HepG2 (cell line): ENCODE measurements around the gene ABCA4. TPM values are rescaled to one million over a fixed set of nuclear protein-coding genes. Genes with fewer than 3 reads are reported as not detected.

Experiments used
- ATAC-seq: fragments of 200-7000 bp; cut with Tn5 transposase; 3 replicates; pipeline ENCODE4 v1.9.1; 2020; ENCODE audit warnings: mild to moderate bottlenecking, moderate library complexity
- BruUV-seq: library from RNA; stranded (reverse); fragments of 400-500 nt; replicated peaks from 2 replicates; lab custom pipeline; 2021; lab: Mats Ljungman, UMichigan
- CTCF ChIA-PET: fragments of 300-600 bp; formaldehyde crosslinking; extraction: SDS; loops from one replicate; lab custom pipeline; 2021; ENCODE audit warnings: low total read pairs, inconsistent platforms, low intra/inter-chr PET ratio; lab: Yijun Ruan, JAX
- POLR2A ChIA-PET: fragments of 350-600 bp; sonication (Branson Sonifier 250); formaldehyde crosslinking; loops from one replicate; lab custom pipeline; 2020; ENCODE audit warnings: antibody characterized with exemption, inconsistent platforms; lab: Yijun Ruan, JAX
- DNase-seq: peaks from one replicate; pipeline ENCODE4 v3.0.0-alpha.2; 2015; ENCODE audit warnings: low spot score
- FAIRE-seq: peaks from 3 replicates; lab custom pipeline; 2011; peaks lifted over from hg19 to GRCh38; lab: Jason Lieb, UNC
- H2AFZ ChIP-seq: one replicate; pipeline ENCODE4 v1.6.1; 2011; ENCODE audit warnings: low read length, inconsistent platforms
- H3K27ac ChIP-seq: fragments of 300-600 bp; 3 replicates; pipeline ENCODE4 v1.8.0; 2011; ENCODE audit warnings: mixed run types, mild to moderate bottlenecking, mixed read lengths, low read length, inconsistent platforms; ENCODE audit not compliant: insufficient read depth; ENCODE audit errors: extremely low read length
- H3K27me3 ChIP-seq, 2 experiments: fragments of 200-600 bp in 1 of 2; 2 replicates in 1 of 2; 3 replicates in 1 of 2; pipeline versions ENCODE4 v1.6.0 to v1.8.0; 2011; ENCODE audit warnings: low read length in 2 of 2, mild to moderate bottlenecking in 2 of 2, moderate library complexity in 2 of 2, inconsistent platforms in 1 of 2; ENCODE audit not compliant: insufficient read depth in 2 of 2, control insufficient read depth in 1 of 2
- H3K36me3 ChIP-seq, 2 experiments: fragments of 200-600 bp in 1 of 2; replicated peaks in 1 of 2; 2 replicates in 1 of 2; 3 replicates in 1 of 2; pipeline versions ENCODE4 v1.5.1 to v1.8.0; 2011; ENCODE audit warnings: low read length in 2 of 2, inconsistent platforms in 1 of 2; ENCODE audit not compliant: insufficient read depth in 2 of 2, control insufficient read depth in 1 of 2
- H3K4me1 ChIP-seq: 2 replicates; pipeline ENCODE4 v1.5.1; 2012; ENCODE audit warnings: low read length, inconsistent platforms; ENCODE audit not compliant: insufficient read depth
- H3K4me2 ChIP-seq: 2 replicates; pipeline ENCODE4 v1.6.0; 2011; ENCODE audit warnings: low read depth, low read length, inconsistent platforms
- H3K4me3 ChIP-seq, 3 experiments: fragments of 200-600 bp in 1 of 3; sonication (generic), shearing (Covaris generic) in 1 of 3; replicated peaks in 1 of 3; 2 replicates each; pipeline ENCODE4 v1.5.1; 2011 to 2016; ENCODE audit warnings: low read length in 3 of 3, inconsistent platforms in 2 of 3, low read depth in 2 of 3, mild to moderate bottlenecking in 2 of 3, control low read depth in 1 of 3, mixed read lengths in 1 of 3; ENCODE audit not compliant: insufficient read depth in 1 of 3
- H3K79me2 ChIP-seq: one replicate; pipeline ENCODE4 v1.6.1; 2011; ENCODE audit warnings: low read length, inconsistent platforms; ENCODE audit not compliant: insufficient read depth
- H3K9ac ChIP-seq: 2 replicates; pipeline ENCODE4 v1.6.0; 2011; ENCODE audit warnings: mild to moderate bottlenecking, low read depth, low read length, inconsistent platforms; ENCODE audit not compliant: insufficient read depth
- H3K9me3 ChIP-seq: 2 replicates; pipeline ENCODE4 v1.5.1; 2012; ENCODE audit warnings: mild to moderate bottlenecking, low read length
- H4K20me1 ChIP-seq: 2 replicates; pipeline ENCODE4 v1.6.0; 2011; ENCODE audit warnings: inconsistent platforms, mild to moderate bottlenecking, low read length, moderate library complexity; ENCODE audit not compliant: insufficient read depth
- EP300 ChIP-seq, 3 experiments: sonication (generic) in 1 of 3; formaldehyde crosslinking in 1 of 3; IDR thresholded peaks; 2 replicates each; pipeline versions ENCODE4 v1.5.1 to v1.6.1; 2011 to 2020; ENCODE audit warnings: low read depth in 2 of 3, low read length in 2 of 3, borderline replicate concordance in 1 of 3, improper control_type of control experiment in 1 of 3, mild to moderate bottlenecking in 1 of 3, missing genetic modification reagents in 1 of 3, moderate library complexity in 1 of 3
- FOXO1 ChIP-seq: sonication (generic); formaldehyde crosslinking; IDR thresholded peaks from 2 replicates; pipeline ENCODE4 v1.4.0; 2020; ENCODE audit warnings: missing genetic modification reagents
- HNF1B ChIP-seq: sonication (generic); formaldehyde crosslinking; IDR thresholded peaks from 2 replicates; pipeline ENCODE4 v1.5.1; 2020; ENCODE audit warnings: mild to moderate bottlenecking, moderate library complexity, missing genetic modification reagents
- HOXA5 ChIP-seq: sonication (generic); formaldehyde crosslinking; IDR thresholded peaks from 2 replicates; pipeline ENCODE4 v1.4.0; 2020; ENCODE audit warnings: missing genetic modification reagents
- NFIC ChIP-seq: IDR thresholded peaks from 2 replicates; pipeline ENCODE4 v1.6.1; 2012; ENCODE audit warnings: mild to moderate bottlenecking, low read length, inconsistent platforms
- PATZ1 ChIP-seq: sonication (generic); formaldehyde crosslinking; IDR thresholded peaks from 2 replicates; pipeline ENCODE4 v1.4.0; 2020; ENCODE audit warnings: missing genetic modification reagents
- SOX13 ChIP-seq, 3 experiments: fragments of 450-650 bp in 1 of 3; sonication (generic) in 1 of 3; formaldehyde crosslinking in 1 of 3; IDR thresholded peaks in 2 of 3; conservative IDR thresholded peaks in 1 of 3; 2 replicates each; pipeline versions ENCODE4 v1.5.0 to v1.6.1; 2016 to 2020; ENCODE audit warnings: antibody characterized with exemption in 1 of 3, mild to moderate bottlenecking in 1 of 3, missing compliant biosample characterization in 1 of 3, missing genetic modification reagents in 1 of 3, moderate library complexity in 1 of 3
- USF2 ChIP-seq, 2 experiments: sonication (generic) in 1 of 2; formaldehyde crosslinking in 1 of 2; IDR thresholded peaks; 2 replicates each; pipeline versions ENCODE4 v1.5.1 to v1.6.1; 2011 to 2020; ENCODE audit warnings: borderline replicate concordance in 1 of 2, low read depth in 1 of 2, low read length in 1 of 2, mild to moderate bottlenecking in 1 of 2, missing genetic modification reagents in 1 of 2, moderate library complexity in 1 of 2
- ZKSCAN8 ChIP-seq: IDR thresholded peaks from 2 replicates; pipeline ENCODE4 v1.6.1; 2016; ENCODE audit warnings: borderline replicate concordance, missing genetic modification reagents, missing compliant biosample characterization
- WGBS: methylation state at CpG from one replicate; pipeline ENCODE4 v1.1.6; 2017; ENCODE audit warnings: low lambda C conversion rate; 5-methylcytosine and 5-hydroxymethylcytosine counted together
- in situ Hi-C: cut with HindIII; loops from 2 replicates; pipeline ENCODE4 v1.10.0; 2017; ENCODE audit warnings: low pct_unique_long_range_greater_than_20kb; ENCODE audit not compliant: extremely low pct_ligation_motif_present
- intact Hi-C: fragments of 100-400 bp; cut with micrococcal nuclease; formaldehyde crosslinking; loops from one replicate; pipeline ENCODE4 v1.10.0; 2022; ENCODE audit not compliant: unreplicated experiment
- polyA plus RNA-seq, 8 experiments: library from polyadenylated mRNA; depleted of rRNA in 3 of 8; stranded (reverse) in 7 of 8; unstranded in 1 of 8; fragments of >200 nt; fragmentation: Illumina TruSeq in 4 of 8; extraction: Trizol in 4 of 8; gene quantifications; 2 replicates each; pipeline versions ENCODE4 v1.2.1 to v1.2.3, GENCODE V29; 2011 to 2016; ENCODE audit warnings: low read depth in 4 of 8, missing spikeins in 1 of 8, mixed read lengths in 1 of 8; ENCODE audit not compliant: insufficient read depth in 1 of 8
- total RNA-seq, 5 experiments: library from RNA; depleted of rRNA; stranded (reverse); fragments of >200 nt; fragmentation: Illumina TruSeq; extraction: Trizol; gene quantifications; 2 replicates each; pipeline ENCODE4 v1.2.3, GENCODE V29; 2016; ENCODE audit warnings: low read depth in 1 of 5

Gene ABCA4
- total and polyA plus RNA-seq, 2 of the 13 experiments (the other 11 are each of a cell fraction or from before 2014, with no cell fraction given) = 0.24 to 0.67 TPM

- TF ChIP-seq EP300 (IDR thresholded peaks at IDR 0.05; ENCODE audit: low read depth in 2 of 2, low read length in 2 of 2) = no peak
- no peak for TF ChIP-seq EP300 (CRISPR knock-in tag; IDR thresholded peaks at IDR 0.05; ENCODE audit: borderline replicate concordance)
- TF ChIP-seq PATZ1 (CRISPR knock-in tag) = no peak
- TF ChIP-seq HNF1B = no peak
- TF ChIP-seq FOXO1 = no peak
Observed at GRCh38 chr1:94039514-94039870, 81.5 kb downstream of the ABCA4 start (continued).

- H3K9ac ChIP-seq = no peak overlapping the region
- no peak overlapping the region for H3K4me2 ChIP-seq
- FAIRE-seq (no peak), DNase-seq (no peak), ATAC-seq (no peak)
- H3K79me2 ChIP-seq = no peaks in the 10 kb centered on the region
- ChIA-PET CTCF (interaction anchor here (1.8 kb wide), 1 partner anchor 297 kb away, joined by 17 read pairs; no protein-coding TSS in a partner anchor), POLR2A (interaction anchor here (1.5 kb wide), 1 partner anchor 25 kb away, joined by 3 read pairs; no protein-coding TSS in a partner anchor)
- H4K20me1 ChIP-seq = no peaks in the 10 kb centered on the region
- TF ChIP-seq NFIC = no peak
- TF ChIP-seq SOX13 (IDR thresholded peaks at IDR 0.05) = no peak
- TF ChIP-seq SOX13 (CRISPR knock-in tag; conservative IDR thresholded peaks at IDR 0.05 in 1 of 2, IDR thresholded peaks at IDR 0.05 in 1 of 2) = no peak
- no peak for TF ChIP-seq HOXA5
- no peak for TF ChIP-seq USF2 (IDR thresholded peaks at IDR 0.05; ENCODE audit: low read depth, low read length)
- TF ChIP-seq USF2 (CRISPR knock-in tag; IDR thresholded peaks at IDR 0.05; ENCODE audit: borderline replicate concordance) = no peak
- no peak for TF ChIP-seq ZKSCAN8 (CRISPR knock-in tag)
- in situ Hi-C loops (no loop called here), intact Hi-C loops (no loop called here)
- no peak overlapping the region for H3K4me3 ChIP-seq
- no peaks in the 10 kb centered on the region for H3K36me3 ChIP-seq
- peaks cover 45% of the 10 kb centered on the region for H3K4me1 ChIP-seq
- H3K9me3 ChIP-seq = no peaks in the 10 kb centered on the region
- H2AFZ ChIP-seq = no peak overlapping the region
- no TSS peak for BruUV-seq
- H3K27ac ChIP-seq = no peak overlapping the region
- H3K27me3 ChIP-seq = no peaks in the 10 kb centered on the region
- 92% methylated on average over 3 of the region's 3 CpGs for WGBS
Observed at GRCh38 chr1:94038511-94038910, 82.4 kb downstream of the ABCA4 start.
